HuH-7.5 (cell line): ENCODE measurements around the gene SRY.
"Not testable (repeated sequence)": the region's sequence is repeated elsewhere in the genome, so short reads cannot be mapped to it uniquely, and the experiment has no call there.

Source experiments
- DNase-seq: peaks from one replicate; pipeline ENCODE4 v3.0.0; 2011; ENCODE audit warnings: low spot score

Gene SRY

GRCh38 chrY:2787600-2787999, at the start of gene SRY:
TSS of gene SRY (minus strand) at chrY:2787682. CDS start at chrY:2787603, 79 bp downstream.
- no peak for DNase-seq

GRCh38 chrY:2837078-2837477, 49.6 kb upstream of the SRY start:
- no peak for DNase-seq

- no peak for DNase-seq
Observed at GRCh38 chrY:2835230-2835629, 47.7 kb upstream of the SRY start.

DNA sequence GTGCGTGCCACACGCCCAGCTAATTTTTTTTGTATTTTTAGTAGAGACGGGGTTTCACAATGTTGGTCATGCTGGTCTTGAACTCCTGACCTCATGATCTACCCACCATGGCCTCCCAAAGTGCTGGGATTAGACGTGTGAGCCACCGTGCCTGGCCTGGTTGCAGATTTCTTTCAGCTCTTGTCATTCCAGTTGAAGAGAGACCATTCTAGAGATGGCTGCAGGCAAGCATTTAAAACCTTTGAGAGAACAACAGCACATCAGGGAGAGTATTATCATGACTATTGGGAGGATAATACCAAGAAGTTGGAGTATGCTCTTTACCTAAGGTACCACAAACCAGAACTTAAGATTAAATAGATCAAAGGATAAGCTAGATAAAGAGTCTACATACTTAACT, 41.0 kb upstream of the SRY start:
- no peak for DNase-seq

- DNase-seq: no peak
Observed at GRCh38 chrY:2824471-2824870, 37.0 kb upstream of the SRY start.

DNA sequence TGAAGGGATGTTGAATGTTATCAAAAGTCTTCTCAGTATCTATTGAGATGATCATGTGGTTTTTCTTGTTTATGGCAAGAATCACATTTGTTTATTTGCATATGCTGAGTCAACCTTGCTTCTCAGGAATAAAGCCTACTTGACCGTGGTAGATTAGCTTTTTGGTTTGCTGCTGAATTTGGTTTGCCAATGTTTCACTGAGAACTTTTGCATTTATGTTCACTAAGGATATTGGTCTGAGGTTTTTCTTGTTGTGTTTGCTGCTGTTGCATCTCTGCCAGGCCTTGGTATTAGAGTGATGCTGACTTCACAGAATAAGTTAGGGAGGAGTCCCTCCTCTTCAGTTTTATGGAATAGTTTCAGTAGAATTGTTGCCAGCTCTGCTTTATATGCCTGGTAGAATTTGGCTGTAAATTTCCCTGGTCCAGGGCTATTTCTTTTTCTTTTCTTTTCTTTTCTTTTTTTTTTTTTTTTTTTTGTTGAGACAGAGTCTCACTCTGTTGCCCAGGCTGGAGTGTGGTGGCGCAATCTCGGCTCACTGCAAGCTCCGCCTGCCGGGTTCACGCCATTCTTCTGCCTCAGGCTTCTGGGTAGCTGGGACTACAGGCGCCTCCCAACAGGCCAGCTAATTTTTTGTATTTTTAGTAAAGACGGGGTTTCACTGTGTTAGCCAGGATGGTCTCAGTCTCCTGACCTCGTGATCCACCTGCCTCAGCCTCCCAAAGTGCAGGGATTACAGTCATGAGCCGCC, 29.8 kb upstream of the SRY start:
- not testable (repeated sequence) for DNase-seq

- DNase-seq: no peak
Observed at GRCh38 chrY:2800246-2800645, 12.8 kb upstream of the SRY start.

DNA sequence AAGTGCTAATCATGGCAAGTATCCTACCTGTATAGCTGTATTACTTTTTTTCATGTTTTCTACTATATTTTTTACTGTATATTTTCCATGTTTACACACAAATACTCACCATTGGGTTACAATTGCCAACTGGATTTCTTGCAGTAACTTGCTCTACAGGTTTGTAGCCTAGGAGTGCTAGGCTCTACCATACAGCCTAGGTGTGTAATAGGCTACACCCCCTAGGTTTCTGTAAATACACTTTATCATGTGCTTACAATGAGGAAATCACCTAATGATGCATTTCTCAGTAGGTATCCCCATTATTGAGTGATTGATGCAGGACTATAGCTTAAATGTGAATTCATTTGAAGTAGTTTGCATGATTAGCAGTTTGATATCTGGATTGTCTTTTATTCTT, 10.5 kb upstream of the SRY start:
- DNase-seq: no peak

GRCh38 chrY:2796977-2797523, 9.6 kb upstream of the SRY start:
- no peak for DNase-seq

- no peak for DNase-seq
Observed at GRCh38 chrY:2789756-2790155, 2.3 kb upstream of the SRY start.

- DNase-seq: no peak
Observed at GRCh38 chrY:2786876-2787512, 488 bp downstream of the SRY start.
